ENCODE results near the gene TJP1.

The TJP1 gene

GRCh38 chr15:29822100-29822683 lies at the start of gene TJP1:
Gene TJP1 (minus strand): TSS chr15:29822468. CDS start chr15:29822028, 440 bp downstream.
- DNase-seq (ENCODE audit: low read depth in 1 of 2, low spot score in 1 of 2) = no peak

- DNase-seq (ENCODE audit: low read depth in 1 of 2, low spot score in 1 of 2) = no peak
Observed at GRCh38 chr15:29871401-29871800, 49.1 kb upstream of the TJP1 start.

GRCh38 chr15:29870495-29871151 lies 48.4 kb upstream of the TJP1 start:
- no peak for DNase-seq (ENCODE audit: low read depth in 1 of 2, low spot score in 1 of 2)

- DNase-seq (ENCODE audit: low read depth in 1 of 2, low spot score in 1 of 2) = no peak
Observed at GRCh38 chr15:29867241-29868000, 45.2 kb upstream of the TJP1 start.

DNA sequence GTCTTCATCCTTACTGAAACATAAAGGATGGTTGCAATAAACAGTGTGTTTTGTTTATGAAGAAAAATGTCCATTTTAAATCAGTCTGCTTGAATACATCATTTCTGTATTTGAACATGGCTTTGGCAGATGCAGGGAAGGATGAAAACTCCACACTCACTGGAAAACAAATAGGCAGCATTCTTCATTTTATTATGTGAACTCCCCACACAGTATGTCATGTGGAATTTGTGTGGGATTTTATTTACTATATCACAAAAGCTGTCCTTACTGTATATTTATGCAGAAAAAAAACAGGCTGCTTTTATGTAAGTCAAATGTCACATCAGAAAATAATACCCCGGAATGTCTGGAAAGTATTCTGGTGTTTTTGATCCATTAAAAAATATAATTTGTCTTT lies 44.1 kb upstream of the TJP1 start:
- no peak for DNase-seq (ENCODE audit: low read depth in 1 of 2, low spot score in 1 of 2)

DNA sequence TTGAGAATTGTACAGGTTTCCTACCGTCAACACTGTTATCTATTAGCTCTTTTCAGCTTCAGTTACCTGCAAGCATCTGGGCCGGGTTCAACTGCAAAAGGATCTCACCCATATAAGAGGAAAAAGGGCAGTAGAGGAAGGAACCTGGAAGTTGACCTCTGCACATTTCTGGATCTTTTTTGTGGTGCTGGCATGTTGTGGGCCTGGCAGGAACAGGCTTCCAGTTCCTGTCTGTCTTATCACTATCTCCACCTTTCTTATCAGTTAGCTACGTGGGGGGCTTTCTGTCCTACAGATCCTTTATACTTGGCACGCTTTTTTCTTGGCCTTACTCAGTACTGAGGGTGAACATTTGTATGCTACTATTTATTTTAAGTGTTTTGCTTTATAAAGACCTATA lies 42.2 kb upstream of the TJP1 start:
- no peak for DNase-seq (ENCODE audit: low read depth in 1 of 2, low spot score in 1 of 2)

- no peak for DNase-seq (ENCODE audit: low read depth in 1 of 2, low spot score in 1 of 2)
Observed at GRCh38 chr15:29863438-29863837, 41.2 kb upstream of the TJP1 start.

DNA sequence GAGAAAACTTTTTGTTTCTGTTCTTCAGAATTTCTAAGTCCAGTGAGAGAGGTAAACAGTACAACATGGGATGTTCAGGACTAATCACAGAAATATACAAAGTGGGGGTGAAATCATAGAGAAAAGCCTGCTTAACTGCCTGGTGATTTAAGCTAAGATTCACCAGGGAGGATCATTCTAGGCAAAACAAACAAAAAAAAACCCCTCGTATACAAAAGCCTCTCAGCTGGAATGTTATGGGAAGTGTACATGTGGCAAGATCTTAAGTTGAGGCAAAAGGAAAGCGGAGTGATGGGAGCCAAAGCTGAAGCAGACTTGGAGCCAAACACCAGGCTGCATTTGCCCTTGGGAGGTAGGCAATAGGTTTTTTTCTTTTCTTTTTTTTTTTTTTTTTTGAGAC lies 40.0 kb upstream of the TJP1 start:
- no peak for DNase-seq (ENCODE audit: low read depth in 1 of 2, low spot score in 1 of 2)

GRCh38 chr15:29860872-29861271 lies 38.6 kb upstream of the TJP1 start:
- no peak for DNase-seq (ENCODE audit: low read depth in 1 of 2, low spot score in 1 of 2)

DNA sequence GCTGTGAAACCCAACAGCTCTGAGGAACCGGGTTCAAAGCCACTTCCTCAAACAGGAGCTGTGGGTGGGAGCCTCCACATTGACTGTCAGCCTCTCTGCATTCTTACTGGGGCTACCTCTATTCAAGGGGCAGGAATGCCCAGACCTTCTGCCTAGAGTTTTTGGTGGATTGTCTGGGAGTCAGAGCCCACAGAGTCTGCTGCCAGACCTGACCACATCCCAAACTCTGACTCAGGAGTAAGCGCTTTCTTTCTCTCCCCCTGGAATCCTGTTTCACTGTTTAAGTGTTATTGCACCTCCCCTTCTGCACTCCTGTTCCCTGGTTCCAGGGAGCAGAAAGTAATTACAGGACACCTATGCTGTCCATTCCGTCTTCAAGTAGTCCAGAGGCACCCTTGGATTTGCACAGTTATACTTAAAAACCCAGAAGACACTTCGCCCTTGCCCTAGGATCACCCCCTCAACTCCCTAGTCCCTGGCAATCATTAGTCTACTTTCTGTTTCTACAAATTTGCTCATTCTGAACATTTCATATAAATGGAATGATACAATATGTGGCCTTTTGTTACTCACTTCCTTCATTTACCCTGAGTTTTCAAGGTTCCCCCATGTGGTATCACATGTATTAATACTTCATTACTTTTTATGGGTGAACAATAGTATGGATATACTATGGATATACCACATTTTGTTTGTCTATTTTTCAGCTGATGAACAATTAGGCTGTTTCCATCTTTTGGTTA lies 37.9 kb upstream of the TJP1 start:
- no peak for DNase-seq (ENCODE audit: low read depth in 1 of 2, low spot score in 1 of 2)

- no peak for DNase-seq (ENCODE audit: low read depth in 1 of 2, low spot score in 1 of 2)
Observed at GRCh38 chr15:29859293-29859692, 37.0 kb upstream of the TJP1 start.

DNA sequence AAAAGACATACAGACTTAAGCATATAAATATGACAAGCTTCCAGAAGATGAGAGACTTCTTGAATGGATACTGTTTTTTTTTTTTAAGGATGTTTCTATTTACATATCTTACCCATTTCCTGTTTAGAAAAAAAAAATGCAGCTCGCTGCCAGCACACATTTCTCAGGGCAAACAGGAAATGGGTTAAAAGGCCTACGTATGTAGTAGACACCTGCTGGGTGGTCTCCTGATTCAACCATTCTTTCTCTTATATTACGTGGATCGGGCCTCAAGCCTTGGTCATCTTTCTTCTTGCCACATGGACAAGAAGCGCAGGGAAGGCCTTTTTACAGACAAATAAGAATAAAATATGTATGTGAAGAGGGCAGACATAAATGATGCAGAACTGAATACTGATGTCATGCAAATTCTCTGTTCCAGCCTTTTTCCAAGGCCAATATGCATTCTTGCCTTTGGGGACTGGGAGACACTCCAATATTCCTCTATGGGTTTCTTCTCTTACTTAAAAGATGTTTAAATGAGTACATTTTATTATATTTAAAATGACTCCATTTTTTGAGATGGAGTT lies 35.0 kb upstream of the TJP1 start:
- DNase-seq (ENCODE audit: low read depth in 1 of 2, low spot score in 1 of 2) = no peak

- no peak for DNase-seq (ENCODE audit: low read depth in 1 of 2, low spot score in 1 of 2)
Observed at GRCh38 chr15:29854413-29854812, 32.1 kb upstream of the TJP1 start.

- no peak for DNase-seq (ENCODE audit: low read depth in 1 of 2, low spot score in 1 of 2)
Observed at GRCh38 chr15:29853211-29853987, 31.1 kb upstream of the TJP1 start.

GRCh38 chr15:29852201-29852600 lies 29.9 kb upstream of the TJP1 start:
- no peak for DNase-seq (ENCODE audit: low read depth in 1 of 2, low spot score in 1 of 2)

DNA sequence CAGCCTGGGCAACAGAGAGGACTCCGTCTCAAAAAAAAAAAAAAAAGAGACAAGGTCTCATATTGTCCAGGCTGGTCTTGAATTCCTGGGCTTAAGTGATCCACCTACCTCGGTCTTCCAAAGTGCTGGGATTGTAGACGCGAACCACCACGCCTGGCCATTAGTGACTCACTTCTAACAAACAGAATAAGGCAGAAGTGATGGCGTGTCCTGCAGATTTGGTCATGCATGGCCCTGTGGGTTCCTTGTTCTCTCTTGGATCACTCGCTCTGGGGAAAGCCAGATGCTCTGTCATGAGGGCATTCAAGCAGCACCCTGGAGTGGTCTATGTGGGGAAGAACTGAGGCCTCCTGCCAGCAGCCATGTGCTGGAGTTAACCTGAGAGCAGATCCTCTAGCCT lies 27.4 kb upstream of the TJP1 start:
- no peak for DNase-seq (ENCODE audit: low read depth in 1 of 2, low spot score in 1 of 2)

- DNase-seq (ENCODE audit: low read depth in 1 of 2, low spot score in 1 of 2) = no peak
Observed at GRCh38 chr15:29849218-29849617, 26.9 kb upstream of the TJP1 start.

DNA sequence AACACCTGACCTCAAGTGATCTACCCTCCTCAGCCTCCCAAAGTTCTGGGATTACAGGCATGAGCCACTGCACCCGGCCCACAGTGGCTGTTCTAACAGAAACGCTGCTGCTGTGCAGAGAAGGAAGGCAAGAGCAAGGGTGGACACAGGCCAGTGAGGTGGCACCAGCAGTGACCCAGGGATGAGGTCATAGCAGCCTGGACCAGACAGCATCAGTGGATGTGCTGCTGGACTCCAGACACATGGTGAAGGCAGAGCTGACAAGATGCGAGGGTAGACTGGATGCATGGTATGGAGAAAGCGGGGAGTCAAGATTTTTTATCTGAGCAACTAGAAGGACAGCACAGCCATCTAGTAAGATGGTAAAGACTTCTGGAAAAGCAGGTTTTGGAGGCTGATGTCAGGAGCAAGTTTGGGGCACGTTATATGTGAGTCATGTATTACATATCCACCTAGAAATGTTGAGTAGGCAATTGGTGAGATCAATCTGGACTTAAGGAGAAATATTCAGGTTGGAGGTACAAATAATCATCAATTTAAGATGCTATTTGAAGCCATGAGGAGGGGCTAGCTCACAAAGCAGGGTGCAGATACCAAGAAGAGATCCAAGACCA lies 22.1 kb upstream of the TJP1 start:
- DNase-seq (ENCODE audit: low read depth in 1 of 2, low spot score in 1 of 2) = no peak

- DNase-seq (ENCODE audit: low read depth in 1 of 2, low spot score in 1 of 2) = no peak
Observed at GRCh38 chr15:29842290-29842689, 20.0 kb upstream of the TJP1 start.

DNA sequence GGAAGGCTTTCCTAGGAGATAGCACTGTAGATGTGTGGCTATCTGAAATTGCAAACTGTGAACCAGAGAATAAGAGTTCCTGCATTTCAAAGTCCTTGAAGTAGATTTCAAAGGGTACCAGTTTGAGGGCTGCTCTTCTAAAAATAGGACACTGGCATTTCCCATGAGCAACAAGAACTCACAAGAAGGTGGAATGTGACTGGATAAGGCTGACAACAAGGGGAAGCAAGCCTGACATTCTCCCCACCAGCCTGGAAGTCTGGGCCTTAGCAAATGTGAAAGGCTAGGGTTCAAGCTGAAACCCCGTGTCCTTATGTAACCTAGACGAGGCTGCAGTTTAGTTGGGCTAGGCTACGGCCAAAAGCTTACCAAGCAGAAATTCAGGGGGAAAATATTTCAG lies 18.7 kb upstream of the TJP1 start:
- DNase-seq (ENCODE audit: low read depth in 1 of 2, low spot score in 1 of 2) = no peak

Data from activated CD4-positive, alpha-beta T cell treated with anti-CD3 and anti-CD28 coated beads, Interleukin-2, amount 50 U/mL, for 24 hours (primary cell).